HG02798 (cell line): ENCODE results near the gene BTBD10.

ENCODE experiments used
- ATAC-seq: cut with Tn5 transposase; IDR thresholded peaks from one replicate; pipeline ENCODE4 v1.9.1; 2021; ENCODE audit warnings: mild to moderate bottlenecking; ENCODE audit not compliant: unreplicated experiment, poor library complexity

The BTBD10 gene

DNA sequence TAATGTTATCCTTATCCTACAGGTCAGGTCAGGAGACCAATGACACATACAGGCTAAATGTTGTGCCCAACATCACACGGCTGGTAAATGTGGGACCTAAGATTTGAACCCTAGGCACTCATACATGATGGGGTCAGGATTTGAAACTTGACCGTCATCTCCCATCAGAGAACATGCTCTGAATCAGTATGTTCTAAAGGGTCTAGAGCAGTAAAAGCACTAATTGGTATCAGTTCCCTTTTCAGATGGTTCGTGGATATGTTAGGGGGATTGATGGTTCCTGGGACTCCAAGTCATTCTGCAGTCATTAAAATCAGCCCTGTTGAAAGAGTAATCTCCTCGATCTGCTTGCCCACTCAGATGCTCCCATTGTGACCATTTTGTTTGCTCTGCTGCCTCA, 120.0 kb downstream of the BTBD10 start:
- peak; percentile 37 for ATAC-seq

DNA sequence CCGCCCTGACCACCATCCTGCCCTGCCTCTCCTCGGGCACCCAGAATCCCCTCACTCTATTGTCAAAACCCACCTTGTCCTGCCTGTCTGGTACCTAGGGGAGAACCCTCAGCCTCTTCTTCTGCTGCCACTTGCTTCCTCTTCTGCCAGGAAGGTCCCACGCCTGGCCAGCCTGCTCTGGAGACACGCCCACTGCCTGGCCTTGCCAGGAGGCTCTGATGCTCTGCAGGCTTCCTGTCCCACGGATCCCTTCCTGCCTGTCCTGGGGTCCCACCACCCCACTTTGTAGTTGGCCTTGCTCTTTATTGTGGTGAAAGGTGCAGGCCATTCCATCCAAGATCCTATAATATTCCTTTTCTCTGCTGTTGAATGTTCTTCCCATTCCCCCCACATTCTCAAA, 122.0 kb downstream of the BTBD10 start:
- no peak for ATAC-seq

DNA sequence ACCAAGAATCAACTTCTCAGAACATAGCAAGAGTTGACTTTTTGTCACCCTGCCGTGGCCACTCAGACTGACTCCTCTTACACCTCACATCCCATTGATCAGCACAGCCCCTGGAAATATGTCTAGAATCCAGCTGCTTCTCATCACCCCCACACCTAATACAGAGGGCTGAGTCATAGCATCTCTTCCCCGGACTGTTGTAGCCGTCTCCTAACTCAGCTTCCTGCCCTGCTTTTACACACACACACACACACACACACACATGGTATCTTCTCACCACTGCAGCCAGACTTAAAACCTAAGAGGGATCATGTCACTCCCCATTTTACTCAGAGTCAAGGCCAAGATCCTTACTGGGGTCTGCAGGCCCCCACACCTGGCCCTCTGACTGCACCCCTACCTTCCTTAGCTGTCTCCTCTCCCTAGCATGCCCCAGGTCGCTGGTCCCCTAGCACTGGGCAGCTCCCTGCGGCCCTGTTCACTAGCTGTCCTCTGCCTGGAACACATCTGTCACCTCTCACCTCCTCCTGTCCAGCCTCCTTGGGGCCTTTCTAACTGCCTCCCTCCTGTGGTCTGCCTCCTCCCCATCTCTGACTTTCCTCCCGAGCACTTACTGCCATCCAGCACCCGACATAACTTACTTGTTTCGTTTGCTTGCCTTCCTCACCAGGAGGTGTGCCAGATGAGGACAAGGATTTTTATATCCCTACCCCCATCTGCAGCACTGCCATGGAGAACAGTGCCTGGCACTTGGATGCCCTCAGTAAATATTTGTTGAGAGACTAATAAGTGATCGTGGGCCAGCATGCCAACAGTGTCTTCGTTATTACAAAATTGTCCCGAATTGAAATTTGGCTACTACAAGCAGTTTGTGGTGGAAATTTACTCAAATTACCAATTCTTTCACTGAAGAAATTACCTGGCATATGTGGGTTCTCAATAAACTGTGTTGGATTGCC, 123.5 kb downstream of the BTBD10 start:
- ATAC-seq, result no peak

DNA sequence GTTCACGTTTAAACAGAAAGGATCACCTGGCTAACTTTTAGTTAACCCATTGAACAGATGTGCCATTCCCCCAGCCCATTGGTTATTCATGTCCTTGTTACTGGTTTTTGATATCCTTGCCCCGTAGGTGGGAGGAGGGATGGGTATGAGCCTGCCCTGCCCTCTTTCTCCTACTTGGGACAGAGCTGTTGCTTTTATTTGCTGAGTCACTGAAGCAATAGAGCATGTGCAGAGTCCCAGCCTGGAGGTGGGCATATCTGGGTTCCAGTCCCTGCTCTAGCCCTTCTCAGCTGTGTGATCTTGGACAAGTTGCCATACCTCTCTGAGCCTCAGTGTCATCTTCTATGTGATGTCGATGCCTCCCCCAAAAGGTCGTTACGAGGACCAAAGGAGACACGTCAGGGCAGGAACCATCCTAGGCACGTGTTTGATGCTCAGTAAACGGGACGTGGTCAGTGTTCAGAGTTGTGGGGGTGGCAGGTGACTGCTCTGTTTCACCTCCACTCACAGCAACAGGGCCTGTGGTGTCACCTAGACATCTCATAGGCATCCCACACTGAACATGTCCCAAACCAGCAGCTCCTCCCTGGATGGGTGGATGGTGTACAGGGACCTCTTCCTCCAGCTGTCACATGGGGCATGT, 124.5 kb downstream of the BTBD10 start:
- ATAC-seq, result no peak

DNA sequence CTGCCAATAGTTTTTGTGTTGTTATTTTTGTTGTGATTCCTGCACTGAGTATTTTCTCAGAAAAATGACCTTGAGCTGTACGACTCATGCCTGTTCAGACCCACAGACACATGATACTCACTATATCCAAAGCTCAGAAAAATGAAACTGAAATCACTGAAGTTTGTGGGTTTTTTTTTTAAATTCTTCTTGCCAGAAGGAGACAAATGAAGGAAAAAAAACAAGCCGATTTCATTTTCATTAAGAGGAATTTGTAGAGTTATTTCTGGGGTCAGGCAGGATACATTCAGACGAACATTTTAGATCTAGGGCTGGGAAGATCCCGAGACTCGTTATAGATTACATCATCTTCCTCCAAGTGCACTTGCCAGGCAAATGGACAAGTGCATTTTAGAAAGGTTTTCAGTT, 125.0 kb downstream of the BTBD10 start:
- peak; percentile 32 for ATAC-seq
